Upper lobe of left lung (tissue), 4 donors: ENCODE measurements around the gene PXDN.

Source experiments
- EP300 ChIP-seq, 4 donors: sonication (generic); formaldehyde crosslinking; IDR thresholded peaks; one replicate each; pipeline ENCODE4 v1.5.1; 2017; ENCODE audit warnings: antibody characterized with exemption in 4 of 4, control low read depth in 2 of 4
- POLR2A ChIP-seq, 4 donors: fragments of 450-650 bp; IDR thresholded peaks; one replicate each; pipeline ENCODE4 v1.5.1; 2016 to 2017; ENCODE audit warnings: antibody characterized with exemption in 4 of 4, mild to moderate bottlenecking in 2 of 4
- TF ChIP-seq, protein P1 (sequence below), 6 experiments: fragments of 450-650 bp in 4 of 6; fragments of 200-600 bp in 2 of 6; sonication (generic) in 2 of 6; IDR thresholded peaks; one replicate each; pipeline ENCODE4 v1.5.1; 2016 to 2019; ENCODE audit warnings: antibody characterized with exemption in 6 of 6

DNA sequence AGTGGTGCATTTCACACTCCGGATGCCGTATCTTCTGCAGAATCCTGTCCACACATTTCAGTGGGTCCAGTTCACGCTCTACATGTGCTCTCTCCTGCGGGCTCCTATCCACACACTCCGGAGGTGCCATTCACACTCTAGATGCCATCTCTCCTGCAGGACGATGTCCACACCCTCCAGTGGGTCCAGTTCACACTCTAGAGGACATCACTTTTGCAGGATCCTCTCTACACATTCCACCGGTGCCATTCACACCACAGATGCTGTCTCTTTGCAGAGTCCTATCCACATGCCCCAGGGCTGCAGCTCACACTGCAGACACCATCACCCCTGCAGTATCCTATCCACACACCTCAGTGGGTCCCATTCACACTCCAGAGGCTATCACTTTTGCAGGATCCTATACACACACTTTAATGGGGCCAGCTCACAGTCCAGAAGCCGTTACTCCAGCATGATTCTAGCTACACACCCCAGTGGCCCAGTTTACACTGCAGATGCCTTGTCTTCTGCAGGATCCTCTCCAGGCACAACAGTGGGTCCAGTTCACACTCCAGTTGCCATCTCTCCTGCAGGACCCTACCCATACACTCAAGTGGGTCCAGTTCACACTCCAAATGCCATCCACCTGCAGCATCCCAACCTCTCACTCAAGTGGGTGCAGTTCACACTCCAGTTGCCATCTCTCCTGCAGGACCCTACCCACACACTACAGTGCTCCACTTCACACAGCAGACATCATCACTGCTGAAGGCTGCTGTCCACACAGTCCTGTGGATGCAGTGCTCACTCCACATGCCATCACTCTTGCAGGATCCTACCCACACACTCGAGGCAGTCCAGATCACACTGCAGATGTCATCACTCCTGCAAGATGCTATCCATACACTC is 2.1 kb upstream of the PXDN start:
- TF ChIP-seq, protein P1, sequence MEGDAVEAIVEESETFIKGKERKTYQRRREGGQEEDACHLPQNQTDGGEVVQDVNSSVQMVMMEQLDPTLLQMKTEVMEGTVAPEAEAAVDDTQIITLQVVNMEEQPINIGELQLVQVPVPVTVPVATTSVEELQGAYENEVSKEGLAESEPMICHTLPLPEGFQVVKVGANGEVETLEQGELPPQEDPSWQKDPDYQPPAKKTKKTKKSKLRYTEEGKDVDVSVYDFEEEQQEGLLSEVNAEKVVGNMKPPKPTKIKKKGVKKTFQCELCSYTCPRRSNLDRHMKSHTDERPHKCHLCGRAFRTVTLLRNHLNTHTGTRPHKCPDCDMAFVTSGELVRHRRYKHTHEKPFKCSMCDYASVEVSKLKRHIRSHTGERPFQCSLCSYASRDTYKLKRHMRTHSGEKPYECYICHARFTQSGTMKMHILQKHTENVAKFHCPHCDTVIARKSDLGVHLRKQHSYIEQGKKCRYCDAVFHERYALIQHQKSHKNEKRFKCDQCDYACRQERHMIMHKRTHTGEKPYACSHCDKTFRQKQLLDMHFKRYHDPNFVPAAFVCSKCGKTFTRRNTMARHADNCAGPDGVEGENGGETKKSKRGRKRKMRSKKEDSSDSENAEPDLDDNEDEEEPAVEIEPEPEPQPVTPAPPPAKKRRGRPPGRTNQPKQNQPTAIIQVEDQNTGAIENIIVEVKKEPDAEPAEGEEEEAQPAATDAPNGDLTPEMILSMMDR (IDR thresholded peaks at IDR 0.05), result no peak
- no peak for TF ChIP-seq POLR2A (IDR thresholded peaks at IDR 0.05)
- TF ChIP-seq EP300 (IDR thresholded peaks at IDR 0.05), result no peak
